Measurements from ENCODE around the gene DAB2IP. TPM values are rescaled to one million over a fixed set of nuclear protein-coding genes. Genes with fewer than 3 reads are reported as not detected.

Gene DAB2IP
- total and polyA plus RNA-seq, 2 experiments from 2014 or later: 8.9 to 42.8 TPM

GRCh38 chr9:121633736-121634135, 17.7 kb upstream of the DAB2IP start (continued):
- TF ChIP-seq ZNF462 (CRISPR knock-in tag; IDR thresholded peaks at IDR 0.05) (no peak), NANOG (IDR thresholded peaks at IDR 0.05; ENCODE audit: borderline replicate concordance) (no peak), STAT1 (IDR thresholded peaks at IDR 0.05; ENCODE audit: unreplicated experiment) (no peak), ETS1 (IDR thresholded peaks at IDR 0.05) (no peak), CREB1 (CRISPR knock-in tag; IDR thresholded peaks at IDR 0.05; ENCODE audit: low read depth) (no peak), POLR2AphosphoS5 (IDR thresholded peaks at IDR 0.05; ENCODE audit: low read depth) (no peak), ZNF331 (CRISPR knock-in tag; IDR thresholded peaks at IDR 0.05; ENCODE audit: low read depth) (no peak), ZNF114 (CRISPR knock-in tag; IDR thresholded peaks at IDR 0.05) (no peak), CTCF (conservative IDR thresholded peaks at IDR 0.05; ENCODE audit: low read depth in 2 of 2) (no peak), EZH2 (IDR thresholded peaks at IDR 0.05; ENCODE audit: low read depth, unreplicated experiment) (no peak)

Data from GM23338 (cell line).